Left renal cortex interstitium (tissue), 4 donors: ENCODE measurements around the gene FSIP1. TPM values are rescaled to one million over a fixed set of nuclear protein-coding genes. Genes with fewer than 3 reads are reported as not detected.

ENCODE experiments used
- DNase-seq, 4 donors: peaks; one replicate each; pipeline ENCODE4 v3.0.0-alpha.2; 2013; ENCODE audit warnings: low read depth in 4 of 4, low spot score in 2 of 4, missing footprints in 1 of 4
- polyA plus RNA-seq, 4 donors: library from polyadenylated mRNA; unstranded; fragments of 120-200 nt; gene quantifications; one replicate each; pipeline ENCODE4 v1.2.1, GENCODE V29; 2013; ENCODE audit not compliant: insufficient read length in 4 of 4

FSIP1 gene
- polyA plus RNA-seq, 4 donors, result 1.6 to 2.1 (median 1.9) TPM

DNA sequence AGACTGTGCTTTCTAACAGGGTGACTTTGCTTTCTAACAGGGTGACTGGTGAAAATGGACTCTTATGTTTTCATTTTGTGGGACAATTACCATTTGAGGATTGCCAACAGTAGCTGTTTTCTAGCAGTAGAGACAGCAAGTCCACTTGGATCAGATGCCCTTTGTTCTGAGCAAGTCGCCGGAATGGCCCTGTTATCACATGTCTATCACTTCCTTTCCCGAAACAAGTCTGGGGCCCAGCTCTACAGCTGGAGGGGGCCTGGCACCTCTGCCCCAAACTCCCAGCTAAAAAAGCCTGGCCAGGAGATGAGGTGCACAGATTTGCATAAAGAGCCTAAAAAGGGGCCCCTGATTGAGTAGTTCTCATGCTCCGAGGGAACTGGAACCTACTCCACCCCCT lies 157.2 kb downstream of the FSIP1 start:
- no peak for DNase-seq

DNA sequence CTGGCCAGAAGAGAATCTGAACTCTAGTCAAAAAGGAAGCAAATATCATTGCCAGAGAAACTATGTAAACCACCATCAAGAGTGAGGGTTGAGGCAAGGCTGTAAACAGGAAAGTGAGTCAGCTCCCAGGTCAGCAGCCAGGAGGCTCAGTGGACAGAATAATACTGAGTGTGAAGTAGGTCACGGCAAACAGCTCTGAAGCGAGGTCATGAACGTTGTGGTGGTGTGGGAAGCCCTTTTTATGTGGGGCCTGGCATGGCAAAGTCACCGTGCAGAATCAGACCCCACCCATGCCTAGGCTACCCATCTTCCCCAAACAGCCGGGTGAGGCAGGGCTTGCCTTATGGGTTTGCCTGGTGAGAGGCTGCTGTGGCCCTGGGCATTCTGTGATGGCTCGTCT lies 157.8 kb downstream of the FSIP1 start:
- DNase-seq, result no peak

DNA sequence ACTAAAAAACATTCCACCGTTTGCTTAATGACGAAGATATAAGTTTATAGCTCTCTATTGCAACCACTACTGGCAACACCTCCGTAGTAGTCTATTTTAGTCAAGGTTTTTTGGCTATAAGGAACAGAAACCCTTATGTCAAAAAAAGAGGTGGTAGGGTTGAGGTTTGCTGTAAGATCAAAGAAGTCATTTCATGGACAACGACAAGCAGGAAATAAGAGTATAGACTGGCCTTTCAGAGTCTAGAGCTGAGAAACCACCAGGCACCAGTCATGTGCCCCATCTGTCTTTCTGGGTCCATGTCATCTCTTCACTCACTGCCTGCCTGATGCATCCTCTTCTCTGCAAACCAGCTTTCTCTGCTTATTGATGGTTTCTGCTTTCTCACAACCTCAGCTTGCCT lies 159.1 kb downstream of the FSIP1 start:
- no peak for DNase-seq

DNA sequence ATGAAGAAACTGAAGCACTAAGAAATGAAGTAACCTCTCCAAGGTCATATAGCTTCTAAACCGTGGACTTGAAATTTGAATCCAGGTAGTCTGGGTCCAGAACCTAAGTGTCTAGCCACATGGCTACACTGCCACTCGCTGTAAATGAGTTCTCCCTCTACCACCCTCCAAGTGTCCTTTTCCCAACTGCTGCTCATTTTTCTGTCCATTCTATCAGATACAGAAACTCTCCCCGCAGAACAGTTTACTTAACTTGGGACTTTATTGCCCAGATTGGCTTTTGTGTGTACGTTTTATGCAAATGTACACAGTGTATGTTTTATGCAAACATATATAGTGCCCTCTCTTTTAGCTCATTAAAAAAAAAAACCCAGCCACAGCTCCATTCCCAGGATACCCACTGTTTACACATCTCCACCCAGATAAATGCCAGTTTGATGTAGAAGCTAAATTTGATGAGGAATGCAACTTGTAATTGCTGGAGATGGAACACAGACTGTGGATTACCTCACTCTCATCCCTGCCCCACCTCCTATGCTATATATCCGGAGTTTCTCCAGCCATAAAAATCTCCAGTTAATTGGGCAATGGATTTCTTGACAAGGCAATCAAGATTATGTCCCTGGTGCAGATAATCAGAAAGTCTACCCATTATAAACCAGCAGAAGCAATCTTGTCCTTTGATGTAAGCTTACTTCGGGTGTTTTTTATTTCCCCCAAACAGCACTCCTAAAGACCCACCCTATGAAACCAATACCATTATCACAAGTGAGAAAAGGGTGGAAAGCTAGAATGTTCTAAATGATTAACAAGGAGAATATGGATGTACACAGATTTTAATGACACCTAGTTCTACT lies 159.8 kb downstream of the FSIP1 start:
- no peak for DNase-seq

DNA sequence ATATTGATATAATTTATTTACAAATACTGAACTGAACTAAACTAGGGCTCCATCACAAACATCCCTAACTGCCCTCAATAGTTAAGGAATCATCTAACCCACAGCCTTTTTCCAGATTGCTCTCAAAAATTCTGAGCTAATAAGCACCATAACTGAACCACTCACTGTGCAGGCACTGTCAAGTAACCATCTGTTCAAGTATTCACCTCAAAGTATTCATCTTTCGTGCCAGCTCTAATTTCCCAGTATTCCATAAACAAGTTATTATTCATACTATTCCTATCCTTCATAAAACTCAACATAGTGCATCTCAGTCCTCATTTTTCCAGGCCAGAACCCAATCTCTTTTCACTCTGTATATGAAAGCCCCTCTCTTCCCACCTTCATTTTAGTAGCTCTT lies 160.7 kb downstream of the FSIP1 start:
- DNase-seq, result no peak

DNA sequence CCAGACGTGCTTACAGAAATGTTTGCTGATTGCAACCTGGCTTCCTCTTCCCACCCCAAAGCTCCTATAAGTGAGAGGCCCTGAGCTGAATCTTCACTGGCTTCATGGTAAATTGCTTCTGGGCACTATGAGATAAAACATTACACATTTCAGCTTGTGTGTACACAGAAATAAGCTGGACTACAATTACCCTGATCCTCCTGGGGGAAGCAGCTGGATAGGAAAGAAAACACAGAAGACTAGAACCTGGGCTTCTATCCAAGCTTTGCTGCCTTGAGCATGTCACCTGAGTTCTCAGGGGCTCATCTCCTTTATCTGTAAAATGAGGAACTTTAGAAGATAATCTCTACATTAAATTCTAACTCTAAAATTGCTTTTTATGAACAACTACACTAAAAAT lies 161.4 kb downstream of the FSIP1 start:
- DNase-seq, result no peak

DNA sequence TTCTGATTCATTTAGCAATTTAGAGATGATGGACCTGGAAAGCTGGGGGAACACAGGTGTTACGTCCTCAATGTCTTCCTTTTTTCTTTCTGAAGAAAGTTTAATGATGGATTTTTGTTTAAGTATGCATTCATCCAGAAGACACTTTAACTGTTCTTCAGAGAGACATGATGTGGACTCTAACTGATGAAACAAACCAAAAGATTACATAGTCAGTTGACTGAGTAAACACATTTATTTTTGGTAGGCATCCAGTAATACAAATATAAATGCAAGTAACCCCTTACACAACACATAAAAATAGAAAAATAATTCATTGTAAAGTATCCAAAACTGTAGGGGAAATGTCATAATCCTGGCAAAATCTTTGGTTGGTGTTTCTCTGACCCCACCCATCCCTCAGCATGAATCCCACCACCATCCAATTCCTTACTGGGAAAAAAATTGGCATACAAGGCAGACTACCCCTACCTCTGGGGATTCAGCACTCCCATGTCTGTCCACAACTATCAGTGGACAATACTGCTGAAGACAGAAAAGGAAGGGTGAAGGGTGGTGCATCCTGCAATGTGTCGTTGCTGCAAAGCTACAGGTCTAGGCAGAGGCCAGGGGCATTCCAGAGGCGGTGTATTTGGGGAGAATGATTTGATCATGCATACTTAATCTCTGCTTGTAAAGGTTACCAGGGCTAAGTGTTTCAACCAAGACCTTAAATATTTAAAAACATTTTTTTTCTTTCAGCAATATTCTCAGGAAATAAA lies 164.4 kb downstream of the FSIP1 start:
- no peak for DNase-seq

DNA sequence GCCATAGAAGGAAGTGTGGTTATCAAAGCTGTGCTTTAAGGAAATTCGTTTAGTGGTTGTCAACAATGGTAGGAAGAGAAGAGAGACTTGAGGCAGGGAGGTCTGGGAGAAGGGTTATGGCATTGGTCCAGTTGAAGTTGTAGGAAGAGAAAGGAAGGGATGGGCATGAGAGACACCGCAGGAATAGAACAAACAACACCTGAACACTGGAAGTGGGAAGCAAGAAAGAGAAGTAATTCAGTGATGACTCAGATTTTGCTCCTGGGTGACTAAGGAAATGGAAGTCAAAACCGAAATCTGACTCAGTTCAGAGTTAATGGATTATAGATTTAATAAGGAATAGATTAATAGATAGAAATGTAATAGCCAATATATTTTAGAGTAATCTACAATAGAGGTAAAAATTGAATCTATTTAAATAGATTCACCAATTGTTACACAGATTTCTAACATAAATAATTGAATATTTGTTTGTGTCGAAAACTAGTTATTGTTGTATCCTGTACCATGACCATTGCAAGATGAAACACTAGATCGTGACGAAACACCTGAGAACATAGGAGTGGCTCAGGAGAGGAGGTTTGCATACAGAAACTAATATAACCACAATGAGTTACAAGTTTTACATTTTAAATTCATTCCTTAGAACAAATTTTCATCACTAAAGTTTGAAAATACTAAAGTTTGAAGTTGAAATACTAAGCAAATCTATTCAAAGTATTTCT lies 165.7 kb downstream of the FSIP1 start:
- DNase-seq, result no peak

DNA sequence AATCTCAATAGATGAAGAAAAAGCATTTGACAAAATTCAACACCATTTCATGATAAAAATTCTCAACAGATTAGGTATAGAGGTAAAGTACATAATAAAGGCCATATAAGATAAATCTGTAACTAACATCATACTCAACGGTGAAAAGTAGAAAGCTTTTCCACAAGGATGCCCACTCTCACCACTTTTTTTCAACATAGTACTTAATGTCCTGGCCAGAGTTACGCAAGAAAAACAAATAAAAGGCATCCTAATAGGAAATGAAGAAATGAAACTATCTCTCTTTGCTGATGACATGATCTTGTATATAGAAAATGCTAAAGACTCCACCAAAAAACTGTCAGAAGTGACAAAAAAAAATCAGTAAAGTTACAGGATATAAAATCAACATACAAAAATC lies 168.8 kb downstream of the FSIP1 start:
- no peak for DNase-seq

DNA sequence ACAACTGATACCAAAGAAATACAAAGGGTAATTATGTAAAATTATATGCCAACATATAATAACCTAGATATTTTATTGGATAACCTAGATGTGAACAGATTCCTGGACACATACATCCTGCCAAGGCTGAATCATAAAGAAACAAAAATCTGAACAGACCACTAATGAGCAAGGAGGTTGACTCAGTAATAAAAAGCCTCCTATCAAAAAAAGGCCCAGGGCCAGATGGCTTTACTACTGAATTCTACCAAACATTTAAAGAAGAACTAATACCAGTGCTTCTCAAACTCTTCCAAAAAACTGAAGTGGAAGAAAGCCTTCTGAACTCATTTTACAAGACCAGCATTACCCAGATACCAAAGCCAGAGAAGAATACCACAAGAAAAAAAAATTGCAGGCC lies 169.4 kb downstream of the FSIP1 start:
- DNase-seq, result no peak

DNA sequence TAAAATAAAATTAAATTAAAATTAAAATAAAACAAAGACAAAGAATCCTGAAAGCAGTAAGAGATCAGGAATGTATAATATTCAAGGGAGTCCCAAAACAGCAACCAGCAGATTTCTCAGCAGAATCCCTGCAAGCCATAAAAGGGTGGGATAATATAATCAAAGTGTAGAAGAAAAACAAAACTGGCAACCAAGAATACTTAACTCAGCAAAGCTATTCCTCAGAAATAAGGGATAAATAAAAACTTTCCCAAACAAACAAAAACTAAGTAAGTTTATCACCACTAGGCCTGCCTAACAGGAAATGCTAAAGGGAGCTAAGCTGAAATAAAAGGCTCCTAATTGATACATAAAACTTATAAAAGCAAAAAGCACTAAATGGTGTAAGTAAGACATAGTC lies 172.0 kb downstream of the FSIP1 start:
- no peak for DNase-seq

DNA sequence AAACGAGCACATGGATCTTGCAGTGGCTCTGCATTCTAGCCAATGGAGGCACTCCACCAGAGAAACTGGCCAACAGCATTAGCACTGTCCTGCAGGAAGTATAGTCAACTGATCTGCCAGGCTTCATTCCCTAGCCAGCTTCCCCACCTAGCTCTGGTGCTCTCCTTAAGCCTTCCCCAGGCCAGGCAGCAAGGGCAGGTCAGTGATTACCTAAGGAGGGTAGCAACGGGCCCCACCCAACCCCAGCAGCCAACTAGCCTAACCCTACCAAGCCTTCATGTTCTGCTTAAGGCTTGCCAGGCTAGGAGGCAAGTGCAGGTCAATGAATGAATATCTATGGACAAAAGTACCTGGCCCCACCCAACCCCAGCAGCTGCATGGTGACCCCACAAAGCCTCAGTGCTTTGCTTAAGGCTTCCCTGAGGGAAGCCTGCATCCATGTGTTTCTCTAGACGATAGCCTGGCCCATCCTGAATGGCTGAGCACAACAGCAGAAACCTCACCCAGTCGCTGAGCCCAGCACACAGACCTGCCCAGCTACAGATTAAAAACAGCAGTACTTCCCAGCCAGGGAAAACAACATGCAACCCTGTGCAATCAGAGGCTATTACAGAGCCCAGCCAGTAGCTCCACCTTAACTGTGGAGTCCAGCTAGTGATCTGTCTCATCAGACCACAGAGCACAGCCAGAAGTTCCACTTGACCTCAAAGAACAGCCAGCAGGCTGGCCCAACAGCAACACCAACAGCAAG lies 173.3 kb downstream of the FSIP1 start:
- no peak for DNase-seq

DNA sequence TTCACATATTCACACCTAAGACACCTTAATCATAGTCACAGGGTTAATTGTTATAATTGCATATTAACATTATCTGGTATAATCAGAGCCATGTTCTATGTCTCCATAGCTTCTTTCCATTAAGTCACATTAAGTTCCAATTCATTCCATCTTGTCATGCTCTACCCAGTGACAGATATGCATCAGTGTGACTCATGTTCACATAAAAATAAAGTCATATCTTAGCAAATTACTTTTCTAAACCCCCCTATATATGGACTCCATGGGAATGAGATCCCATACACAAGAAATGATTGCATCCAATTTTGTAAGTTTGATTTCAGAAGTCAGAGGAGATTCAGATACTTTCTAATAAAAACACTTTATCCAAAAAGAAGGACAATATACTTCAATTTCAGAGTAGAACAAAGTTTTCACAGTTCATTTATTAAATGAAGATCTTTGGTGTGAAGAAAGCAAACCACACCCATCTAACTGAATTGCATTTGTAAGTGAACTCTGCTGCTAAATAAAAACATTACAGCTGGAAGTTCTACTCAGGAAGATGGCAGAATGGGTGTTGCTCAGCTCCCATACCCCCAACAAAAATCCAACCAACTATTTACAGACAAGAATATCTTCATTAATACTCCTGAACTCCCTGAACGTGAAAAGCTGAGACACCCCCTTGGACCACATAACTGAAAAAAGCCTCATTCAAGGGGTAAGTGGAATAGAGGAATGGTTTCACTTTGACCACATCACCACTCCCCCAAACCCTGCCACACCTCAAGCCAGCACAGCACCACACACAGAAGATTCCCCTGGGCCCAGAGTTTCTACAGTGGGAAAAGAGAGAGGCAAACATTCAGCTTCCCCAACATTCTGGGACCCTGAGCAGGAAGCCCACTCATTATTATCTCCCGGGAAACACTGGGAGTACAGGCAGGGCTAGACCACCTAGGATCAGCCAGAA lies 174.2 kb downstream of the FSIP1 start:
- DNase-seq, result no peak

DNA sequence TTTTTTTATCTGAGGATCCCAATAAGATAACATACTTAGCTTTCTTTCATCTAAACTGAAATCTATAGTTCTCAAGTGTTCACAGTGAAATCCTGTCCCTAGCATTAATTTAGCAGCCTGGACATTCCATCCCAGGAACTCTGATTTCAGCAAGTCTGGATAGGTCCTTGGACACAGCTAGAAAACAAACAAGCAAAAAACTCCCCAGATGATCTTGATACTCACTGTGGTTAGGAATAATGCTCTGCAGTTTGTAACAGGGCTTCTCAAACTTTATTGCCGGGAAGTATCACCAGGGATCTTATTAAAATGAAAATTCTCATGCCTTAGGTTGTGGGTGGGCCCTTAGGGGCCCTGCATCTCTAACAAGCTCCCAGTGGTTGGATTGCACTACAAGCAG lies 177.5 kb downstream of the FSIP1 start:
- no peak for DNase-seq

DNA sequence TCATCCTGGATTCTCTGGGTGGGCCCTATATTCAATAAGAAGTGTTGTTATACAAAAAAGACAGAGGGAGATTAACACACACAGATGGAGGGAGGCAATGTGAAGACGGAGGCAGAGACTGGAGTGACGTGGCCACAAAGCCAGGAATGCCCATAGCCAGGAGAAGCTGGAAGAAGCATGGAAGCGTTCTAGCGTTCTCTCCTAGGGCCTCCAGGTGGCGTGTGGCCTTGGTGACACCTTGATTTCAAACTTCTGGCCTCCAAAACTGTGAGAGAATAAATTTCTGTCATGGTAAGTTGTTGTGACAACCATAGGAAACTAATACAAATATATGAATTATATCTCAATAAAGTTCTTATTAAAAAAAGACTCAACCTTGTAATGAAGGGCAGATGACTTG lies 180.5 kb downstream of the FSIP1 start:
- DNase-seq, result no peak

DNA sequence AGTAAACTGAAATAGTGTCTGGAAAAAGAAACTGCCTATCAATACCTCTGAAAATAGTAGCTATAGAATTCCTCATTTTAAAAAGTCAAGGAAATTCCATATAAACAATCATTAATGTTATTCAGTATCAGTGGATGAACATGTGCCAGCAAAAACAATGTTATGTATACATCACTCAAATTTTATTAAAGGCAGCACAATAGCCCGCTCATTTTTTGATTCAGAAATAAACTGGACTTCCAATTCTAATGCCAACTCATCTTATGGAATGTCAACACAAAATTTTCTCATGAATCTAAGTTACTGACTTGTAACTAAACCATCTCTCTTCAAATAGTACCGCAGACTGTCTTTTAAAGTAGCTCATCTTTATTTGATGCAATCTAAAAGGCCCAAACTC lies 182.8 kb downstream of the FSIP1 start:
- no peak for DNase-seq

DNA sequence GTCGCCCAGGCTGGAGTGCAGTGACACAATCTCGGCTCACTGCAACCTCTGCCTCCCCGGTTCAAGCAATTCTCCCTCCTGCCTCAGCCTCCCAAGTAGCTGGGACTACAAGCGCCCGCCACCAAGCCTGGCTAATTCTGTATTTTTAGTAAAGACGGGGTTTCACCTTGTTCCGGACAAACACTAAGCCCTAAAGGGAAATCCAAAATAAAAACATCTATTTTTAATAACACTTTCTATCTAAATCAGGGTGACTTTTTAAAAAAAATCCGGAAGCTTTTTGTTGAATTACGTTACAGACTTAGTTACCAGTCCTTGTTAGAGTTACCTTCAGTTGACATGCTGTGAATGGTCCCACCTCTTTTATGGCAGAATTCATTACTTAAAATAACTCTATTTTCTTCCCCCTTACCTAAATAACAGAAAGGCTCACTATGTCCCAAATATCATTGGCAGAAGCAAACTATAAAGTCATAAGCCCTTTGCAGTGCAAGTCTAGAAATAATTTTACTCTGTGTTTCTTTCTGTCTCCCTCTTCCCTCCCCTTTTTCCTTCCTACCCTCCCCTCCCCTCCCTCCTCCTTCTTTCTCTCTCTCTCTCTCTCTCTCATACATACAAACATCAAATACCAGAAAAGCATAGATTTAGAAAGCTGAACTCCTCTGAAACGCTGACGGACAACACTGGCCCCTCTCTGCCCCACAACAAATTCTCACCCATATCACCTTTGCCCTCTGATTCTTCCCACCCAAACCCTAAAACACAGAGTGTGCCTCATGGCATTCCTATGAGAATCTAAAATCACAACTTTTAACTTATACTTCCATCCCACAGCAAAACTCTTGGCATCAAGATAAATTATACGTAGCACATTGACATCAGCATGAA lies 183.4 kb downstream of the FSIP1 start:
- no peak for DNase-seq

DNA sequence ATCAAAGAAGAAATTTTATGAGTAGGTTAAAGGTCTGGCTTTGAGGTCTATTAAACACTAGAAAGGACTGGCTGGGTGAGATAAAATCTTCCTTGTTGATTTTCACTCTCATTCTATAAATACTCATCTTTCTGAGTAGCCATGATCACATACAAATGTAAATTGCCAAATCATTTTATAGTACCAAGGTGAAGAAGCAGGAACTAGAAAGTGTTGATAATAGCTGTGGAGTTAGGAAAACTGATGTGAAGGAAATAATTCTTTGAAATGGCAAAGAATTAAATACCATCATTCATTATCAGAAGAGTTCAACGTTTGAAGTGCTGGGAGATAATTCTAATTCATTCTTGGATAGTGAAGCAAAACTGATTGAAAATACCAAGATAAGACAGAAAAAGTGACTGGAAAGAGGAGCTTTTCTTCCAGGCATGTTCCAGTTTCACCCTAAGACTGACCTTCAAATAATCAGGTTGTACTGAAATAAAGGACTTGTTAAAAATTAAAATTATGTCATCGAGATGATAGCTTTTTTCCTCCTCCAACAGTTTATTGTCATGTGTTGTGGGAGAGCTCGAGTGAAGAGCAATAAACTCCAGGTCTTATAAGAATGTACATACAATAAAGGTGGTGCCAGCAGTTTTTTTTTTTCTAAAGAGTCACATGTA lies 184.3 kb downstream of the FSIP1 start:
- no peak for DNase-seq
